Transverse colon (tissue), 4 donors: Measurements from ENCODE around the gene EARS2. TPM values are rescaled to one million over a fixed set of nuclear protein-coding genes. Genes with fewer than 3 reads are reported as not detected.
"Not testable (repeated sequence)": the region's sequence is repeated elsewhere in the genome, so short reads cannot be mapped to it uniquely, and the experiment has no call there.

ENCODE experiments used
- DNase-seq: peaks from one replicate; pipeline ENCODE4 v3.0.0-alpha.2; 2019
- H3K27ac ChIP-seq, 4 donors: fragments of 200-600 bp; sonication (generic); 2 replicates each; pipeline ENCODE4 v1.5.1; 2016 to 2018; ENCODE audit warnings: inconsistent platforms in 4 of 4
- H3K27me3 ChIP-seq: fragments of 200-600 bp; sonication (generic); 2 replicates; pipeline ENCODE4 v1.5.1; 2017; ENCODE audit warnings: inconsistent platforms
- H3K36me3 ChIP-seq, 4 donors: fragments of 200-600 bp; sonication (generic); 2 replicates each; pipeline ENCODE4 v1.5.1; 2017 to 2019; ENCODE audit warnings: inconsistent platforms in 4 of 4
- H3K4me1 ChIP-seq, 4 donors: fragments of 200-600 bp; sonication (generic); 2 replicates each; pipeline ENCODE4 v1.5.1; 2017 to 2020; ENCODE audit warnings: inconsistent platforms in 4 of 4
- H3K4me3 ChIP-seq, 4 donors: fragments of 200-600 bp; sonication (generic); 1 replicate in 1 of 4; 2 replicates in 3 of 4; pipeline versions ENCODE4 v1.5.1 to v1.6.1; 2017 to 2019; ENCODE audit warnings: inconsistent platforms in 4 of 4
- H3K9me3 ChIP-seq, 2 donors: fragments of 200-600 bp; sonication (generic); 2 replicates each; pipeline ENCODE4 v1.5.1; 2017 to 2019; ENCODE audit warnings: inconsistent platforms in 2 of 2
- EP300 ChIP-seq: sonication (generic); formaldehyde crosslinking; IDR thresholded peaks from one replicate; pipeline ENCODE4 v1.6.1; 2017; ENCODE audit warnings: antibody characterized with exemption, low read depth
- POLR2A ChIP-seq: fragments of 450-650 bp; IDR thresholded peaks from one replicate; pipeline ENCODE4 v1.6.1; 2016; ENCODE audit warnings: antibody characterized with exemption, mild to moderate bottlenecking, moderate library complexity
- POLR2AphosphoS5 ChIP-seq, 3 donors: sonication (generic); formaldehyde crosslinking; IDR thresholded peaks; one replicate each; pipeline ENCODE4 v1.6.1; 2016; ENCODE audit warnings: antibody characterized with exemption in 3 of 3
- WGBS, 2 donors: methylation state at CpG; one replicate each; pipeline ENCODE4 v1.1.5; 2018; ENCODE audit warnings: low coverage in 1 of 2; 5-methylcytosine and 5-hydroxymethylcytosine counted together
- in situ Hi-C, 4 donors: fragments of 200-750 bp; cut with MboI; loops; one replicate each; pipeline versions ENCODE4 v1.15.0 to v1.15.1; 2017; ENCODE audit warnings: low sequenced_read_pairs in 3 of 4, low pct_ligation_motif_present in 1 of 4, low pct_unique_long_range_greater_than_20kb in 1 of 4
- intact Hi-C: fragments of 100-400 bp; cut with DNase I; formaldehyde crosslinking; loops from one replicate; pipeline ENCODE4 v1.15.1; 2023; ENCODE audit warnings: low total_unique reads
- total RNA-seq, 4 donors: library from RNA; depleted of rRNA; stranded (reverse); fragments of >200 nt; gene quantifications; one replicate each; pipeline ENCODE4 v1.1.0, GENCODE V29; 2016
- TF ChIP-seq, protein P1 (sequence below), 5 experiments: fragments of 200-600 bp in 3 of 5; fragments of 450-650 bp in 2 of 5; sonication (generic) in 3 of 5; IDR thresholded peaks; 1 replicate in 2 of 5; 2 replicates in 3 of 5; pipeline ENCODE4 v1.5.1; 2016 to 2017; ENCODE audit warnings: antibody characterized with exemption in 5 of 5, inconsistent platforms in 3 of 5, mild to moderate bottlenecking in 2 of 5, moderate library complexity in 1 of 5

EARS2 gene
- total RNA-seq, 4 donors from 2014 or later: 9.4 to 88.2 (median 14.3) TPM

DNA sequence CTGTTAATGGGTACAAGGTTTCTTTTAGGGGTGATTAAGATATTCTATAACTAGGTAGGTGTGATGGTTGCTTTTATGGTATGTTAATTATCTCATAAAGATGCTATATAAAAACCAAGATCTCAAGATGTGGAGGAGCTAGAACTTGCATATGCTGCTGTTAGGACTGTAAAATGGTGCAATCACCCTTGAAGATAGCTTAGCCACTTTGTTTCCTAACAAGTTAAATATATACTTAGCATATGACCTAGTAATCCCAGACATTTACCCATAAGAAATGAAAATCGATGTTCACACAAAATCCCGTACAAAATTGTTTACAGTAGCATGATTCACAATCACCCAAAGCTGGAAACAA lies 71.9 kb downstream of the EARS2 start:
- intact Hi-C loops: no loop called here
- Histone ChIP-seq H3K9me3 (no peaks in the 10 kb centered on the region), H3K27ac (no peak overlapping the region), H3K4me3 (no peak overlapping the region), H3K4me1 (peaks cover 0 to 5% (median 0%) of the 10 kb centered on the region in 4 donors), H3K27me3 (no peaks in the 10 kb centered on the region), H3K36me3 (peaks cover 0 to 74% (median 32%) of the 10 kb centered on the region in 4 donors)
- in situ Hi-C loops: no loop called here
- DNase-seq: no peak
- TF ChIP-seq EP300 (no peak), POLR2A (no peak), POLR2AphosphoS5 (IDR thresholded peaks at IDR 0.05) (no peak)
- TF ChIP-seq, protein P1, sequence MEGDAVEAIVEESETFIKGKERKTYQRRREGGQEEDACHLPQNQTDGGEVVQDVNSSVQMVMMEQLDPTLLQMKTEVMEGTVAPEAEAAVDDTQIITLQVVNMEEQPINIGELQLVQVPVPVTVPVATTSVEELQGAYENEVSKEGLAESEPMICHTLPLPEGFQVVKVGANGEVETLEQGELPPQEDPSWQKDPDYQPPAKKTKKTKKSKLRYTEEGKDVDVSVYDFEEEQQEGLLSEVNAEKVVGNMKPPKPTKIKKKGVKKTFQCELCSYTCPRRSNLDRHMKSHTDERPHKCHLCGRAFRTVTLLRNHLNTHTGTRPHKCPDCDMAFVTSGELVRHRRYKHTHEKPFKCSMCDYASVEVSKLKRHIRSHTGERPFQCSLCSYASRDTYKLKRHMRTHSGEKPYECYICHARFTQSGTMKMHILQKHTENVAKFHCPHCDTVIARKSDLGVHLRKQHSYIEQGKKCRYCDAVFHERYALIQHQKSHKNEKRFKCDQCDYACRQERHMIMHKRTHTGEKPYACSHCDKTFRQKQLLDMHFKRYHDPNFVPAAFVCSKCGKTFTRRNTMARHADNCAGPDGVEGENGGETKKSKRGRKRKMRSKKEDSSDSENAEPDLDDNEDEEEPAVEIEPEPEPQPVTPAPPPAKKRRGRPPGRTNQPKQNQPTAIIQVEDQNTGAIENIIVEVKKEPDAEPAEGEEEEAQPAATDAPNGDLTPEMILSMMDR (IDR thresholded peaks at IDR 0.05): no peak
- WGBS, 2 donors: 33 to 54% methylated on average over 2 of the region's 2 CpGs

DNA sequence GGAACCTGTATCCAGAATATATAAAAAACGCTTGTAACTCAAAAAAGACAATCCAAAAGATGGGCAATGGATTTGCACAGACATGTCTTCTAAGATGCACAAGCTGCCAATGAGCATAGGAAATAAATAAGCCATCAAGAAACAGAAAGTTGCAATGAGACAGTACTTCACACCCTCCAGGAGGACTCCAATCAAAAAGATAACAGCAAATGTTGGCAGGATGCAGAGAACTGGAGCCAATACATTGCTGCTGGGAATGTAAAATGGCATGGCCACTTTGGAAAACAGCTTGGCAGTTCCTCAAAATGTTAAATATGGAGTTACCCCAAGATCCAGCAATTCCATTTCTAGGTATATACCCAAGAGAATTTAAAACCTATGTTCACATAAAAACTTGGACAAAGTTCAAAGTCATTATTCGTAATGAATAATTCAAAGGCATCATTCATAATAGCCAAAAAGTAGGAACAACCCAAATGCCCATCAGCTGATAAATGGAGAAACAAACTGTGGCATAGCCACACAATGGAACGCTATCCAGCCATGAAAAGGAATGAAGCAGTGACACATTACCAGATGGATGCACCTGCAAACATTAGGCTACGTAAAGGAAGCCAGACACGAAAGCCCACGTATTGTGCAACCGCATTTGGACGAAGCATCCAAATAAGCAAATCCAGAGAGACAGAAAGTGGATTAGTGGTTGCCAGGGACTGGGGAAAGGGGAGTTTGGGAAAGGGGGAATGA lies 72.5 kb downstream of the EARS2 start:
- Histone ChIP-seq H3K27ac (no peak overlapping the region), H3K9me3 (no peaks in the 10 kb centered on the region), H3K36me3 (peaks cover 0 to 74% (median 31%) of the 10 kb centered on the region in 4 donors), H3K4me1 (peaks cover 0 to 5% (median 0%) of the 10 kb centered on the region in 4 donors), H3K4me3 (no peak overlapping the region), H3K27me3 (no peaks in the 10 kb centered on the region)
- no peak for DNase-seq
- intact Hi-C loops (no loop called here), in situ Hi-C loops (no loop called here)
- TF ChIP-seq, protein P1 (IDR thresholded peaks at IDR 0.05): no peak
- TF ChIP-seq POLR2A: no peak
- WGBS, 2 donors: 69 to 82% methylated on average over 8 of the region's 8 CpGs

DNA sequence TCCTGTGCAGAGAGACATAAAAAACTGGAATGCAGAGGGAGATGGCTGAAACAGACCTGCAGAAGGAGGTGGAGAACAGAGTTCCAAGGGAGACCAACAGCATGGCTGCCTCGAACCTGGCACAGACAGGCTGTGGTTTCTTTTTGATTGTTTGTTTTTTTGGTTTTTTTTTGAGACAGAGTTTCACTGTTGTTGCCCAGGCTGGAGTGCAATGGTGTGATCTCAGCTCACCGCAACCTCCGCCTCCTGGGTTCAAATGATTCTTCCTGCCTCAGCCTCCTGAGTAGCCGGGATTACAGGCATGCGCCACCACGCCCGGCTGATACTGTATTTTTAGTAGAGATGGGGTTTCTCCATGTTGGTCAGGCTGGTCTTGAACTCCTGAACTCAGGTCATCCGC lies 73.7 kb downstream of the EARS2 start:
- H3K27ac ChIP-seq, intact Hi-C loops, H3K27me3 ChIP-seq, H3K9me3 ChIP-seq, H3K4me3 ChIP-seq, in situ Hi-C loops, DNase-seq, H3K4me1 ChIP-seq: not testable (repeated sequence)
- H3K36me3 ChIP-seq: peaks cover 0 to 68% (median 29%) of the 10 kb centered on the region in 4 donors
- WGBS, 2 donors: 94% methylated on average over 8 of the region's 8 CpGs; no CpG with 5 or more reads in 1 of the 2 donors

DNA sequence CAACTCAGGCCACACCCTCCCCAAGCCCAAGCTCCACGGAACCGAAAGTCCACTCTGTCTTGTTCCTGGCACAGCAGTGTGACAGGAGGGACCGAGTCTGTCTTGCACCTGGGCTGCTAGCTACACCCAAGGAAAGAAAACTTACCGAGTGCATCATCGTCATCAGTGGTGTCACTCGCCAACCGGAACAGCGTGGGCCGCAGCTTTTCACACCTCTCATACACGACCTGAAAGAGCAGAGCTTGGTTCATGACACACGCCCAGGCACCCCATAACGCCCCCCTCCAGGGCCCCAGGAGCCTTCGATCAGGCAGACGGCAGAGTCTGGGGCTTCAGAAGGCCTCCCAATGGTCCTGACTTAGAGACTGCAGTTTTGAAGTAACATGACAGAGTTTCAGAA lies 74.4 kb downstream of the EARS2 start:
- no peaks in the 10 kb centered on the region for H3K27me3 ChIP-seq
- H3K9me3 ChIP-seq: no peaks in the 10 kb centered on the region
- no peak for DNase-seq
- H3K4me3 ChIP-seq: no peak overlapping the region
- peaks cover 0 to 5% (median 0%) of the 10 kb centered on the region in 4 donors for H3K4me1 ChIP-seq
- intact Hi-C loops (no loop called here), in situ Hi-C loops (no loop called here)
- TF ChIP-seq POLR2A (no peak), POLR2AphosphoS5 (IDR thresholded peaks at IDR 0.05) (no peak), EP300 (no peak)
- TF ChIP-seq, protein P1 (IDR thresholded peaks at IDR 0.05): no peak
- peaks cover 0 to 67% (median 33%) of the 10 kb centered on the region in 4 donors for H3K36me3 ChIP-seq
- 90 to 92% methylated on average over 2 to 14 of the region's 14 CpGs for WGBS, 2 donors
- H3K27ac ChIP-seq: no peak overlapping the region

DNA sequence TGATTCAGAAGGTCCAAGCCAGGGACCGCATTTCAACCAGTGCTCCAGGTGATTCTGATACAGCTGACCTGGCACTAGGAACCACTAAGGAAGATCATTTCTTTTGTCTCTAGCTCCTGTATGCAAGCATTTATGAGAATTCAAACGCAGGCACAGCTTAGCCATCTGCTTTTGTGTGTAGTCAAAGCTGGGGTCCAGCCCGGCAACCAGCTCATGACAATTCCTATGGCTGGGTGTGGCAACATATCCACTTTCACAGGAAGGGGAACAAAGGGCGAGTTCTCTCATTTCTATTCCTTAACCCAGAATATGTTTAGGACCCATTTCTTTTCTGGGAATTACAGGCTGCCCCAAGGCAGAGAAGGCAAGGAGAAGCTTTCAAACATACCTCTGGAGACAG lies 76.9 kb downstream of the EARS2 start:
- Histone ChIP-seq H3K9me3 (no peaks in the 10 kb centered on the region), H3K27ac (no peak overlapping the region), H3K36me3 (peaks cover 0 to 63% (median 28%) of the 10 kb centered on the region in 4 donors), H3K27me3 (no peaks in the 10 kb centered on the region), H3K4me1 (peaks cover 0 to 5% (median 0%) of the 10 kb centered on the region in 4 donors), H3K4me3 (no peak overlapping the region)
- 57 to 75% methylated on average over 2 to 4 of the region's 4 CpGs for whole genome bisulfite sequencing, 2 donors
- intact Hi-C loops: no loop called here
- TF ChIP-seq POLR2A (no peak), EP300 (no peak), POLR2AphosphoS5 (IDR thresholded peaks at IDR 0.05) (no peak)
- TF ChIP-seq, protein P1 (IDR thresholded peaks at IDR 0.05): no peak
- no peak for DNase-seq
- in situ Hi-C loops: no loop called here
